VCaP (cell line): Measurements from ENCODE around the gene RNF14.

Experiments used
- H3K27ac ChIP-seq: fragments of 450-650 bp; 2 replicates; pipeline ENCODE4 v1.5.1; 2017
- CTCF ChIP-seq: fragments of 450-650 bp; conservative IDR thresholded peaks from 2 replicates; pipeline ENCODE4 v1.5.1; 2017; ENCODE audit warnings: mild to moderate bottlenecking, moderate library complexity

The RNF14 gene

GRCh38 chr5:142013734-142014521, 45.0 kb downstream of the RNF14 start:
- H3K27ac ChIP-seq = peak overlapping the region; percentile 88
- no peak for TF ChIP-seq CTCF

- peak; percentile 72 for TF ChIP-seq CTCF
- H3K27ac ChIP-seq = no peak overlapping the region
Measured at GRCh38 chr5:142014911-142015584, 46.1 kb downstream of the RNF14 start.

- no peak for TF ChIP-seq CTCF
- no peak overlapping the region for H3K27ac ChIP-seq
Measured at GRCh38 chr5:142015781-142016533, 47.1 kb downstream of the RNF14 start.

- no peak for TF ChIP-seq CTCF
- no peak overlapping the region for H3K27ac ChIP-seq
Measured at GRCh38 chr5:142016556-142016955, 47.7 kb downstream of the RNF14 start.

- no peak overlapping the region for H3K27ac ChIP-seq
- no peak for TF ChIP-seq CTCF
Measured at GRCh38 chr5:142017832-142018427, 49.0 kb downstream of the RNF14 start.

GRCh38 chr5:142020122-142020659, 51.3 kb downstream of the RNF14 start:
- H3K27ac ChIP-seq = no peak overlapping the region
- TF ChIP-seq CTCF = no peak

GRCh38 chr5:142023836-142024235, 54.9 kb downstream of the RNF14 start:
- no peak for TF ChIP-seq CTCF
- peak overlapping the region; percentile 81 for H3K27ac ChIP-seq
